Aorta (tissue), 5 donors: ENCODE results near the gene TEX19. TPM values are rescaled to one million over a fixed set of nuclear protein-coding genes. Genes with fewer than 3 reads are reported as not detected.
"Not testable (repeated sequence)": the region's sequence is repeated elsewhere in the genome, so short reads cannot be mapped to it uniquely, and the experiment has no call there.

Source experiments
- ATAC-seq: fragments of 200-7000 bp; cut with Tn5 transposase; one replicate; pipeline ENCODE4 v1.9.1; 2022; ENCODE audit warnings: moderate library complexity; ENCODE audit not compliant: low FRiP score
- DNase-seq, 2 donors: peaks; one replicate each; pipeline ENCODE4 v3.0.0-alpha.2; 2020
- H3K27ac ChIP-seq, 2 donors: one replicate each; pipeline ENCODE4 v1.5.1; 2013; ENCODE audit warnings: low read length in 2 of 2, mild to moderate bottlenecking in 2 of 2, moderate library complexity in 2 of 2, control low read depth in 1 of 2, inconsistent platforms in 1 of 2, low read depth in 1 of 2
- H3K27me3 ChIP-seq, 2 donors: one replicate each; pipeline ENCODE4 v1.6.1; 2013; ENCODE audit warnings: control low read depth in 1 of 2, low read length in 1 of 2, mild to moderate bottlenecking in 1 of 2, moderate library complexity in 1 of 2; ENCODE audit not compliant: insufficient read depth in 2 of 2, control insufficient read depth in 1 of 2
- H3K36me3 ChIP-seq, 2 donors: one replicate each; pipeline ENCODE4 v1.6.1; 2013; ENCODE audit warnings: control low read depth in 1 of 2, low read length in 1 of 2, mild to moderate bottlenecking in 1 of 2; ENCODE audit not compliant: insufficient read depth in 2 of 2, control insufficient read depth in 1 of 2
- H3K4me1 ChIP-seq, 2 donors: one replicate each; pipeline ENCODE4 v1.6.1; 2013; ENCODE audit warnings: low read length in 2 of 2, control low read depth in 1 of 2, mild to moderate bottlenecking in 1 of 2, moderate library complexity in 1 of 2; ENCODE audit not compliant: insufficient read depth in 2 of 2, control insufficient read depth in 1 of 2
- H3K4me3 ChIP-seq, 2 donors: one replicate each; pipeline ENCODE4 v1.5.1; 2013; ENCODE audit warnings: low read length in 2 of 2, control low read depth in 1 of 2, mild to moderate bottlenecking in 1 of 2
- H3K9me3 ChIP-seq: one replicate; pipeline ENCODE4 v1.6.1; 2013; ENCODE audit warnings: mild to moderate bottlenecking, low read length; ENCODE audit not compliant: control insufficient read depth
- WGBS, 2 donors: extraction: QIAGEN DNeasy Blood & Tissue Kit; methylation state at CpG; one replicate each; pipeline ENCODE4 v1.1.7; 2013; 5-methylcytosine and 5-hydroxymethylcytosine counted together
- intact Hi-C, 2 donors: fragments of 100-400 bp; cut with DNase I; formaldehyde crosslinking; loops; one replicate each; pipeline versions ENCODE4 v1.14.2 to v1.15.0; 2022
- polyA plus RNA-seq, 2 donors: library from polyadenylated mRNA; stranded (reverse); fragments of 200-250 nt; gene quantifications; one replicate each; pipeline ENCODE4 v1.2.3, GENCODE V29; 2013
- total RNA-seq, 2 donors: library from RNA; stranded (reverse); fragmentation: NEBNext Ultra II Directional; extraction: Animal tissue kit (Norgen Biotek cat#: 25700); gene quantifications; one replicate each; pipeline ENCODE4 v1.2.1, GENCODE V29; 2021
- donor health status: healthy with polysubstance abuse.
- donor health status: Bipolar disorder and iron deficiency.
- donor health status: DM: no; HTN: no; CAD: no.
- donor health status: DM: no; HTN: no; CAD: no.
- donor health status: DM: yes; HTN: yes; CAD: no.

The TEX19 gene
- total and polyA plus RNA-seq, 4 donors: not detected

DNA sequence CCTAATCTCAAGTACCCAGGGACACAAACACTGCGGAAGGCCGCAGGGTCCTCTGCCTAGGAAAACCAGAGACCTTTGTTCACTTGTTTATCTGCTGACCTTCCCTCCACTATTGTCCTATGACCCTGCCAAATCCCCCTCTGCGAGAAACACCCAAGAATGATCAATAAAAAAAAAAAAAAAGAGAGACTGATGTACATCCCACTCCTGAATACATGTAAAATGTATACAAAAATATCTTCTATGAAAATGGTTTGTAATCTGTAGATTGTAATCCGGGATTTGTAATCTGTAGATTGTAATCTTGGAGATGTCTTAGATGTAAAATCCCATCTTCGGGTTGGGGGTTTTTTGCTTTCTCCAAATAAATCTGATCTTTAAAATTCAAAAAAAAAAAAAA lies 18.2 kb downstream of the TEX19 start:
- intact Hi-C loops, H3K27ac ChIP-seq, H3K9me3 ChIP-seq, DNase-seq, H3K36me3 ChIP-seq, H3K27me3 ChIP-seq, ATAC-seq, H3K4me1 ChIP-seq, H3K4me3 ChIP-seq: not testable (repeated sequence)
- 58 to 74% methylated on average over 2 to 3 of the region's 5 CpGs for WGBS, 2 donors

DNA sequence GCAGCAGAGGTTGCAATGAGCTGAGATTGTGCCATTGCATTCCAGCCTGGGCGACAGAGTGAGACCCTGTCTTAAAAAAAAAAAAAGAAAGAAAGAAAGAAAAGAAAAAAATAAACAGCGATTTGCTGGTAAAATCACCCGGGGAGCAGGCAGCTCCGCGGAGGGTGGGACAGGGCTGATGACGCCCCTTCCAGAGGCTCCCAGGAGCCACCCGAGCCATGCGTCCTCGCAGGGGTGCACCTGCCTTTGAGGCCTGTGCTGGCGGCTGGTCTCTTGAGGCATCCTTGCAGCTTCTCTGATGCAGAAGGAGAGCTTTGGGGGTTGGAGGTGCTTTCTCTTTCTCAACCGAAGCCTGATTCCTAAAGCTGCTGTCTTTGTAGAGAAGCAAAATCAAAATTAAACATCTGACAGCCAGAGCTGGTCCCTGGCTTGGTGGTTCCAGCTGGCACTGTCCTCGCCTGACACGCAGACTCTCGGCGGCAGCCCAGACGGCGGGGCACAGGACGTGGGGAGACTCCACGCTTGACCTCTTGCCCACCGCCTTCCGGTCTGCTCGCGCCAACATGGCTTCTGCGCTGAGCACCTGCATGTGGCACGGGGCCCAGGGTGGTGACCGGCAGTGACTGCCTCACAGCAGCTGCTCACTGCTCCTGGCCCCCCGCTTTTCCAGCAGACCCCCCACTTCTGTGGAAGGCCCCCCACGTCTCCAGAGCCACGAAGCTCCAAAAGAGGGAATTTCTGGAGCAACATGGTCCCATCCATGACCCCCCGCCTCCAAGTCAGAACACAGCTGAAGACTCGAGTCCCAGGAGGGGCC lies 19.1 kb downstream of the TEX19 start:
- no peak overlapping the region for H3K27ac ChIP-seq
- ATAC-seq (no peak), DNase-seq (no peak)
- intact Hi-C loops: no loop called here
- no peaks in the 10 kb centered on the region for H3K4me1 ChIP-seq
- no peaks in the 10 kb centered on the region for H3K9me3 ChIP-seq
- WGBS, 2 donors: 38 to 53% methylated on average over 30 to 31 of the region's 31 CpGs
- H3K36me3 ChIP-seq: no peaks in the 10 kb centered on the region
- no peak overlapping the region for H3K4me3 ChIP-seq
- H3K27me3 ChIP-seq: no peaks in the 10 kb centered on the region

DNA sequence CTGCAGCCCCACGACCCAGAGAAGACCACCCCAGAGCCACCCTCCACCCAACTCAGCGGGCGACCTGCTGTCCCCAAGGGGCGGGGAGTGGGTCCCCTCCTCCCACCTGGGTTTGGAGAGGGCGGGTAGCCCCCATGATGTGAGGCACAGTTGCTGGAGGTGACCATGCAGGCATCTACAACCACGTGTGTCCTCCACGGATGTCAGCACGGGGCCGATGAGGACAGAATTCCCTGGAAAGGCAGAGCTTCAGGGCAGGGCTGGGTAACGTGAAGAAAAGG lies 19.6 kb downstream of the TEX19 start:
- Histone ChIP-seq H3K4me3 (no peak overlapping the region), H3K36me3 (no peaks in the 10 kb centered on the region), H3K27ac (no peak overlapping the region), H3K27me3 (no peaks in the 10 kb centered on the region), H3K9me3 (no peaks in the 10 kb centered on the region), H3K4me1 (no peaks in the 10 kb centered on the region)
- no peak for ATAC-seq
- 44 to 48% methylated on average over 10 of the region's 10 CpGs for WGBS, 2 donors
- intact Hi-C loops: no loop called here
- no peak for DNase-seq

DNA sequence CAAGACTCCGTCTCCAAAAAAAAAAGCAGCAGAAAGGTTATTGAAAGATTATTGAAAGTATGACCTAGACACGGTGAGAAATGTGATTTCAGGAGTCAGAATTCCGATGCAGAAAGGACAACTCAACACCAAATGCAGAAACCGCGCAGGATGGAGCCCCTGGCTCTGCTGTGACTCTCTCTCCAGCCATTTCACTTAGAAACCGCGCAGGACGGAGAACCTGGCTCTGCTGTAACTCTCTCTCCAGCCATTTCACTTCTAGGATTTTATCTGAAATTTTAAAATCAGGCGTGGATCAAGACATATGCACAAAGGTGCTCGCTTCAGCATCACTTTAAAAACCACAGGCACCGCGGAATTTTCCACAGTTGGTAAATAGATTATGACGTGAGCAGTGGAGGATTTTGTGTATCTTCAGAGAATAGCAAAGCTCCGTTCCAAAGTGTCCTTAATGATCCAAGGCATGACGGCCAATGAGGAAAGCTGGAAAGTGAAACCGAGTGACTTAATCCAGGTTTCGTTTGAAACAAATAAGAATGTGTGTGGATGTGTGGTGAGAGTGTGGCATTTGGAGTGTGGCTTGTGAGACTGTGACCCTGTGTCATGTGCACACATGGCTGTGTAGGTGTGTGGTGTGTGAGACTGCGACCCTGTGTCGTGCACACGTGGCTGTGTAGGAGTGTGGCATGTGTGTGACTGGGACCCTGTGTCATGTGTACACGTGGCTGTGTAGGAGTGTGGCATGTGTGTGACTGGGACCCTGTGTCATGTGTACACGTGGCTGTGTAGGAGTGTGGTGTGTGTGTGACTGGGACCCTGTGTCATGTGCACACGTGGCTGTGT lies 22.0 kb downstream of the TEX19 start:
- 37 to 43% methylated on average over 23 of the region's 23 CpGs for WGBS, 2 donors
- H3K9me3 ChIP-seq: no peaks in the 10 kb centered on the region
- ATAC-seq: no peak
- no peak overlapping the region for H3K4me3 ChIP-seq
- no peaks in the 10 kb centered on the region for H3K27me3 ChIP-seq
- no peak overlapping the region for H3K27ac ChIP-seq
- H3K4me1 ChIP-seq: no peaks in the 10 kb centered on the region
- no peak for DNase-seq
- intact Hi-C loops: no loop called here
- no peaks in the 10 kb centered on the region for H3K36me3 ChIP-seq

DNA sequence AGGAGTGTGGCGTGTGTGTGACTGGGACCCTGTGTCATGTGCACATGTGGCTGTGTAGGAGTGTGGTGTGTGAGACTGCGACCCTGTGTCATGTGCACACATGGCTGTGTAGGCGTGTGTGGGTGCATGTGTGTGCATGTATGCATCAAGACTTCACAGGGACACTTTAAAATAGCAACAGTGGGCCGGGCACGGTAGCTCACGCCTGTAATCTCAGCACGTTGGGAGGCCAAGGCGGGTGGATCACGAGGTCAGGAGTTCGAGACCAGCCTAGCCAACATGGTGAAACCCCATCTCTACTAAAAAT lies 22.6 kb downstream of the TEX19 start:
- intact Hi-C loops, H3K4me3 ChIP-seq, DNase-seq, H3K27me3 ChIP-seq, ATAC-seq, H3K27ac ChIP-seq, H3K36me3 ChIP-seq, H3K9me3 ChIP-seq, H3K4me1 ChIP-seq: not testable (repeated sequence)
- WGBS, 2 donors: 74 to 82% methylated on average over 9 to 10 of the region's 10 CpGs

DNA sequence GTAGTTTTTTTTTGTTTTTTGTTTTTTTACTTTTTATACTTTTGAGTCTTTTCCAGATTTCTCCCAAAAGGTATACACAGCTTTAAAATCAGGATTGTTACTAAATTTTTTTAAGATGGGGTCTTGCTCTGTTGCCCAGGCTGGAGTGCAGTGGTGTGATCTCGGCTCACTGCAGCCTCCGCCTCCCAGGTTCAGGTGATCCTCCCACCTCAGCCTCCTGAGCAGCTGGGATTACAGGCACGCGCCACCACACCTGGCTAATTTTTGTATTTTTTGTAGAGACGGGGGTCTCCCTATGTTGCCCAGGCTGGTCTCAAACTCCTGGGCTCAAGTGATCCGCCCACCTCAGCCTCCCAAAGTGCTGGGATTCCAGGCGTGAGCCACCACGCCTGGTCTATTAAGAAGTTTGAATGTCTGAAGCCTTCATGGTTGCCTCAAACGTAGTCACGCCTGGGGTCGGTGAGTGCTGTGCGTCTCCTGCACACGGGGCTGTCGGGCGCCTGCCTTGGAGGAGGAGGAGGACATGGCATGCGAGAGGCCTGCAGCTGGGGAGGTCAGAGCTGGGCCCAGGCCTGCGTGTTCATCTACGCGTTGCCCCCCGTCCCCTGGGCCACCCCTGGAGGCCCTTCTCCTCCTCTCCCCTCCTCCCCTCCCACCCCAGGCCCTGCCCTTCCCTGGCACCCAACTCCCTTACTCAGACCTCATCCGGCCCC lies 23.3 kb downstream of the TEX19 start:
- H3K27ac ChIP-seq, ATAC-seq, intact Hi-C loops, H3K27me3 ChIP-seq, H3K4me1 ChIP-seq, DNase-seq, H3K9me3 ChIP-seq, H3K4me3 ChIP-seq, H3K36me3 ChIP-seq: not testable (repeated sequence)
- WGBS, 2 donors: 93% methylated on average over 21 of the region's 21 CpGs

DNA sequence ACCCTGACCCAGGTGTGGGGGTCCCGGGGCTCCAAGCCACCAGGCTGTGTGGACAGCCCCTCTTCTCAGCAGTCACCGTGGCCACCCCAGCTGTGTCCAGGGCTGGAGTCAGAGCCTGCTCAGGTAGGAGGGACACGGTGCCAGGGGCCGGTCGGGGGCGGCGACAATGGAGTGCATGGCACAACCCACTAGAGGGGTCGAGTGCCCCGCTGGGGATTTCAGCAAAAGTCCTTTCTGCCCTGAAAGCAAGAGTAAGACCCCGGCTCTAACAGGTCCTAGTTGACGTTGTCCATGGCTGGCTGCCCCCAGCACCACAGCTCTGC lies 23.8 kb downstream of the TEX19 start:
- no peaks in the 10 kb centered on the region for H3K27me3 ChIP-seq
- H3K4me3 ChIP-seq: no peak overlapping the region
- H3K9me3 ChIP-seq: no peaks in the 10 kb centered on the region
- DNase-seq (peak in 1 of 2 donors; percentile 45), ATAC-seq (no peak)
- no peak overlapping the region for H3K27ac ChIP-seq
- H3K36me3 ChIP-seq: no peaks in the 10 kb centered on the region
- intact Hi-C loops: no loop called here
- H3K4me1 ChIP-seq: no peaks in the 10 kb centered on the region
- WGBS, 2 donors: 90 to 92% methylated on average over 11 of the region's 11 CpGs

DNA sequence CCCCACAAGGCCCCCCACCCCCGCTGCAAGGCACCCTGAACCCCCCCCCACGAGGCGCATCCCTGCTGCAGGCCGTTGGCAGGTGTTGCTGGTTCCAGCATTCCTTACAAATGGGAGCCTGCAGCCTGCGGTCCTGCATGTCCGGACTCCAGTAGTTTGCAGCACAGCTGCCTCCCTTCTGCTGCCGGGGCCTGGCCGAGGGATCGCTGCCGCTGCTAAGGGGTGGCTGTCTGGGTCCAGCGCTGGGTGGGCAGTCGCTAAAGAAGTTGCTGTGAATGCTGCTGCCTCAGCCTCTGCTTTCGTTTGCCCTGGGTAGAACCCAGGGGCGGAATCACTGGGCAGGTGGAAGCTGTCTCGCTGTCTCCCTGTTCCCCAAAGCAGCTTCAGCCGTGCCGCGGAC lies 24.4 kb downstream of the TEX19 start:
- Histone ChIP-seq H3K36me3 (no peaks in the 10 kb centered on the region), H3K27ac (no peak overlapping the region), H3K4me1 (no peaks in the 10 kb centered on the region), H3K4me3 (no peak overlapping the region), H3K27me3 (no peaks in the 10 kb centered on the region), H3K9me3 (no peaks in the 10 kb centered on the region)
- no peak for ATAC-seq
- DNase-seq: no peak
- 76 to 84% methylated on average over 18 of the region's 18 CpGs for WGBS, 2 donors
- intact Hi-C loops: no loop called here
